ENCODE measurements around the gene SMTN. TPM values are rescaled to one million over a fixed set of nuclear protein-coding genes. Genes with fewer than 3 reads are reported as not detected.

SMTN gene
- total RNA-seq, 2 experiments from 2014 or later, result 2.9 TPM

DNA sequence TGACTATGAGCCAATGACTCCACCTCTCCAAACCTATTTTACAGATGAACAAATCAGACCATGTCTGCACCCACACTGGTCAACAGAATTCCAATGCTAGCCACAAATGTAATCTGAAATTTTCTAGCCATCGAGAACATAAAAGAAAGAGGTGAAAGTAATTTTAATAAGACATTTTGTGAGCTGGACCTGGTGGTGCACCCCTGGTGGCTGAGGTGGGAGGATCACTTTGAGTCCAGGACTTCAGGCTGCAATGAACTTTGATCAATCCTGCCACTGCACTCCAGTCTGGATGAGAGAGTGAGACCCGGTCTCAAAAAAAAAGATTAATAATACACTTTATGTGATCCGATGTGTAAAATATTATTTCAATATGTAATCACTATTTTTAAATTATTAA, 69.5 kb downstream of the SMTN start:
- ChIA-PET POLR2A (no interaction called here), CTCF (no interaction called here)
- DNase-seq (peak in 1 of 14 experiments; percentile 2), ATAC-seq (ENCODE audit: poor library complexity) (no peak)
- no peaks in the 10 kb centered on the region for H3K4me1 Mint-ChIP-seq (ENCODE audit: low read depth)
- Histone ChIP-seq H3K27ac (ENCODE audit: low read depth in 1 of 2, low read length in 2 of 2) (no peak overlapping the region), H3K4me1 (ENCODE audit: insufficient read depth, low read length) (no peaks in the 10 kb centered on the region), H3K36me3 (ENCODE audit: insufficient read depth, low read length) (no peaks in the 10 kb centered on the region), H3K27me3 (ENCODE audit: control insufficient read depth in 1 of 2, insufficient read depth in 2 of 2, low read length in 2 of 2) (peaks cover 0 to 4% of the 10 kb centered on the region in 2 experiments), H3K9me3 (ENCODE audit: control insufficient read depth in 1 of 2, insufficient read depth in 1 of 2, low read length in 2 of 2) (peaks cover 0 to 9% of the 10 kb centered on the region in 2 experiments), H3K4me3 (ENCODE audit: low read length) (no peak overlapping the region)
- no peaks in the 10 kb centered on the region for H3K27me3 Mint-ChIP-seq
- no peak overlapping the region for H3K27ac Mint-ChIP-seq
- intact Hi-C loops (cut with DNase I, micrococcal nuclease), result loop anchor here in 1 of 2 experiments (10.0 kb wide), 1 partner anchor 206 kb away; no protein-coding TSS in a partner anchor
- H3K4me3 Mint-ChIP-seq, result no peak overlapping the region
- TF ChIP-seq, protein P1, sequence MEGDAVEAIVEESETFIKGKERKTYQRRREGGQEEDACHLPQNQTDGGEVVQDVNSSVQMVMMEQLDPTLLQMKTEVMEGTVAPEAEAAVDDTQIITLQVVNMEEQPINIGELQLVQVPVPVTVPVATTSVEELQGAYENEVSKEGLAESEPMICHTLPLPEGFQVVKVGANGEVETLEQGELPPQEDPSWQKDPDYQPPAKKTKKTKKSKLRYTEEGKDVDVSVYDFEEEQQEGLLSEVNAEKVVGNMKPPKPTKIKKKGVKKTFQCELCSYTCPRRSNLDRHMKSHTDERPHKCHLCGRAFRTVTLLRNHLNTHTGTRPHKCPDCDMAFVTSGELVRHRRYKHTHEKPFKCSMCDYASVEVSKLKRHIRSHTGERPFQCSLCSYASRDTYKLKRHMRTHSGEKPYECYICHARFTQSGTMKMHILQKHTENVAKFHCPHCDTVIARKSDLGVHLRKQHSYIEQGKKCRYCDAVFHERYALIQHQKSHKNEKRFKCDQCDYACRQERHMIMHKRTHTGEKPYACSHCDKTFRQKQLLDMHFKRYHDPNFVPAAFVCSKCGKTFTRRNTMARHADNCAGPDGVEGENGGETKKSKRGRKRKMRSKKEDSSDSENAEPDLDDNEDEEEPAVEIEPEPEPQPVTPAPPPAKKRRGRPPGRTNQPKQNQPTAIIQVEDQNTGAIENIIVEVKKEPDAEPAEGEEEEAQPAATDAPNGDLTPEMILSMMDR (IDR thresholded peaks at IDR 0.05), result no peak
- no peaks in the 10 kb centered on the region for H3K36me3 Mint-ChIP-seq (ENCODE audit: low read depth)
- peaks cover 2% of the 10 kb centered on the region for H3K9me3 Mint-ChIP-seq

DNA sequence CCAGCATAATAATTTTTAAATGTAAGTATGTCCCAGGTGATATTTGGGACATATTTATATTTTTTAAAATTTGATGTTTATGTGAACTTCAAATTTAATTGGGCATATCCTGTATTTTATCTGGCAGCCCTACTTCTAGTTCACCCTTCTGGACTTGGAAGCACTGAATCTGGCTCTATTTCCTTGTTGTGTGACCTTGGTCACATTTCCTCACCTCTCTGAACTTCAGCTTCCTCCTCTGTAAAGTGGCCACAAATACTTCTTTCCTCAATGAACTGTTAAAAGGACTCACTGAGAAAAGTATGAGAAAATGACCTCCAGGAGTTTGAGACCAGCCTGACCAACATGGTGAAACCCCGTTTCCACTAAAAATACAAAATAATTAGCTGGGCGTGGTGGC, 70.8 kb downstream of the SMTN start:
- CTCF ChIA-PET, result no interaction called here
- intact Hi-C loops (cut with DNase I, micrococcal nuclease), result loop anchor here in 1 of 2 experiments (10.0 kb wide), 1 partner anchor 207 kb away; no protein-coding TSS in a partner anchor
- TF ChIP-seq, protein P1 (IDR thresholded peaks at IDR 0.05), result no peak
- Histone ChIP-seq H3K36me3 (ENCODE audit: insufficient read depth, low read length) (no peaks in the 10 kb centered on the region), H3K9me3 (ENCODE audit: control insufficient read depth in 1 of 2, insufficient read depth in 1 of 2, low read length in 2 of 2) (peaks cover 0 to 6% of the 10 kb centered on the region in 2 experiments), H3K27ac (ENCODE audit: low read depth in 1 of 2, low read length in 2 of 2) (no peak overlapping the region), H3K4me1 (ENCODE audit: insufficient read depth, low read length) (no peaks in the 10 kb centered on the region), H3K4me3 (ENCODE audit: low read length) (no peak overlapping the region), H3K27me3 (ENCODE audit: control insufficient read depth in 1 of 2, insufficient read depth in 2 of 2, low read length in 2 of 2) (peaks cover 0 to 4% of the 10 kb centered on the region in 2 experiments)
- ATAC-seq (ENCODE audit: poor library complexity) (no peak), DNase-seq (no peak)
- POLR2A ChIA-PET, result no interaction called here
- H3K9me3 Mint-ChIP-seq, result peaks cover 2% of the 10 kb centered on the region
- no peak overlapping the region for H3K4me3 Mint-ChIP-seq
- H3K36me3 Mint-ChIP-seq (ENCODE audit: low read depth), result no peaks in the 10 kb centered on the region
- H3K4me1 Mint-ChIP-seq (ENCODE audit: low read depth), result no peaks in the 10 kb centered on the region
- no peaks in the 10 kb centered on the region for H3K27me3 Mint-ChIP-seq
- H3K27ac Mint-ChIP-seq, result no peak overlapping the region

DNA sequence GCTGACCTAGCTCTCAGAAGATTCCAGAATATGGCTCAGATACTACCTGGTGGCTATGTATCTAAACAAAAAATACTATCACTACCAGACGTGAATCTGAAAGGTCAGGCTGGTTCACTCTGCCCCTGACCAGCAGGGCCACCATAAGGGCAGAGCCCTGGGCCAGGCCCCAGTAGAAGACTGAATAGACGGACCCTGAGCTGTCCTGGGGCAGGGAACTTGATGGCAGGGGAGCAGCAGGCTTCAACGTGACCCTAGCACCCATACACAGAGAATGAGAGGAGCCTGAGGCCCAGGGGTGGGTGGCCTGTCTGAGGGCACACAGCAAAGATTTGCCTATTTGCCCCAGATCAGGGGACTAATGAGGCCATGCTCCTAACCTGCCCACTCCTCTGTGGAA, 72.2 kb downstream of the SMTN start:
- no peaks in the 10 kb centered on the region for H3K4me1 ChIP-seq (ENCODE audit: insufficient read depth, low read length)
- no peaks in the 10 kb centered on the region for H3K9me3 ChIP-seq (ENCODE audit: control insufficient read depth in 1 of 2, insufficient read depth in 1 of 2, low read length in 2 of 2)
- Mint-ChIP-seq H3K4me1 (ENCODE audit: low read depth) (no peaks in the 10 kb centered on the region), H3K4me3 (no peak overlapping the region), H3K27ac (no peak overlapping the region), H3K36me3 (ENCODE audit: low read depth) (no peaks in the 10 kb centered on the region), H3K9me3 (no peaks in the 10 kb centered on the region), H3K27me3 (no peaks in the 10 kb centered on the region)
- peak in 1 of 14 experiments; percentile 1 for DNase-seq
- POLR2A ChIA-PET, result no interaction called here
- intact Hi-C loops (cut with DNase I, micrococcal nuclease), result loop anchor here in 1 of 2 experiments (10.0 kb wide), 1 partner anchor 209 kb away; no protein-coding TSS in a partner anchor
- TF ChIP-seq, protein P1 (IDR thresholded peaks at IDR 0.05), result no peak
- H3K4me3 ChIP-seq (ENCODE audit: low read length), result no peak overlapping the region
- no peak for ATAC-seq (ENCODE audit: poor library complexity)
- H3K27me3 ChIP-seq (ENCODE audit: control insufficient read depth in 1 of 2, insufficient read depth in 2 of 2, low read length in 2 of 2), result peaks cover 0 to 4% of the 10 kb centered on the region in 2 experiments
- no peak overlapping the region for H3K27ac ChIP-seq (ENCODE audit: low read depth in 1 of 2, low read length in 2 of 2)
- CTCF ChIA-PET, result no interaction called here
- no peaks in the 10 kb centered on the region for H3K36me3 ChIP-seq (ENCODE audit: insufficient read depth, low read length)

Other genes starting within 250 kb of the SMTN start
- 10 to 100 TPM; 27.1 to 27.9 TPM for gene MORC2, start 112.5 kb upstream of the SMTN start, total RNA-seq
- 10 to 100 TPM; 85.8 to 86.2 TPM for gene TUG1, start 112.1 kb upstream of the SMTN start, total RNA-seq
- gene SELENOM, start 26.2 kb downstream of the SMTN start, total RNA-seq, result 10 to 100 TPM; 78.0 to 82.4 TPM
- gene INPP5J, start 41.6 kb downstream of the SMTN start, total RNA-seq, result under 1 TPM; 0.59 to 0.69 TPM
- not detected for gene PLA2G3, start 59.2 kb downstream of the SMTN start, total RNA-seq
- 1 to 10 TPM; 6.2 to 7.7 TPM for gene RNF185, start 78.9 kb downstream of the SMTN start, total RNA-seq
- gene LIMK2, start 131.0 kb downstream of the SMTN start, total RNA-seq, result 10 to 100 TPM; 13.1 to 14.6 TPM
- gene PIK3IP1, start 211.2 kb downstream of the SMTN start, total RNA-seq, result 1,000 to 10,000 TPM; 1,063 to 1,072 TPM